GM21515 (cell line): ENCODE results near the gene FIGNL1.
A peak's percentile ranks its signal among the peaks of the same experiment; 100 is the strongest.

Experiments
- ATAC-seq: cut with Tn5 transposase; IDR thresholded peaks from one replicate; pipeline ENCODE4 v1.9.1; 2021; ENCODE audit not compliant: unreplicated experiment

FIGNL1 gene

GRCh38 chr7:50431316-50431715 is 18.8 kb downstream of the FIGNL1 start:
- ATAC-seq: no peak

- ATAC-seq: no peak
Measured at GRCh38 chr7:50428911-50429310, 21.2 kb downstream of the FIGNL1 start.

GRCh38 chr7:50427518-50427917 is 22.6 kb downstream of the FIGNL1 start:
- ATAC-seq: no peak

- ATAC-seq: no peak
Measured at GRCh38 chr7:50426280-50427045, 23.7 kb downstream of the FIGNL1 start.

GRCh38 chr7:50425318-50425717 is 24.8 kb downstream of the FIGNL1 start:
- ATAC-seq: no peak

- ATAC-seq: no peak
Measured at GRCh38 chr7:50423860-50424259, 26.3 kb downstream of the FIGNL1 start.

- ATAC-seq: no peak
Measured at GRCh38 chr7:50422858-50423257, 27.3 kb downstream of the FIGNL1 start.

- no peak for ATAC-seq
Measured at GRCh38 chr7:50421043-50421442, 29.1 kb downstream of the FIGNL1 start.

- no peak for ATAC-seq
Measured at GRCh38 chr7:50418526-50419290, 31.4 kb downstream of the FIGNL1 start.

- ATAC-seq: peak; percentile 82
Measured at GRCh38 chr7:50418086-50418515, 32.0 kb downstream of the FIGNL1 start.

GRCh38 chr7:50416527-50417182 is 33.5 kb downstream of the FIGNL1 start:
- peak; percentile 83 for ATAC-seq

- ATAC-seq: no peak
Measured at GRCh38 chr7:50415844-50416364, 34.2 kb downstream of the FIGNL1 start.

GRCh38 chr7:50413561-50413960 is 36.6 kb downstream of the FIGNL1 start:
- ATAC-seq: no peak

- no peak for ATAC-seq
Measured at GRCh38 chr7:50412973-50413372, 37.2 kb downstream of the FIGNL1 start.

GRCh38 chr7:50411332-50411731 is 38.8 kb downstream of the FIGNL1 start:
- no peak for ATAC-seq

- peak; percentile 51 for ATAC-seq
Measured at GRCh38 chr7:50409856-50410745, 40.0 kb downstream of the FIGNL1 start.

- no peak for ATAC-seq
Measured at GRCh38 chr7:50406935-50407334, 43.2 kb downstream of the FIGNL1 start.

GRCh38 chr7:50405221-50405620 is 44.9 kb downstream of the FIGNL1 start:
- no peak for ATAC-seq

GRCh38 chr7:50404392-50404791 is 45.8 kb downstream of the FIGNL1 start:
- no peak for ATAC-seq

- no peak for ATAC-seq
Measured at GRCh38 chr7:50400114-50400513, 50.0 kb downstream of the FIGNL1 start.

GRCh38 chr7:50399635-50400034 is 50.5 kb downstream of the FIGNL1 start:
- ATAC-seq: no peak
